Measurements from ENCODE around the gene GREM1.

GREM1 gene

GRCh38 chr15:32733281-32733680 lies 15.5 kb downstream of the GREM1 start:
- TF ChIP-seq CTCF (conservative IDR thresholded peaks at IDR 0.05): no peak

GRCh38 chr15:32735989-32736700 lies 18.3 kb downstream of the GREM1 start:
- TF ChIP-seq CTCF (conservative IDR thresholded peaks at IDR 0.05): no peak
- no peak overlapping the region for H3K27ac ChIP-seq

More at GRCh38 chr15:32733281-32733680, 15.5 kb downstream of the GREM1 start:
- H3K27ac ChIP-seq: no peak overlapping the region; the same call in 1 of the 2 replicates

GRCh38 chr15:32736701-32737061 lies 18.9 kb downstream of the GREM1 start:
- no peak for TF ChIP-seq CTCF (conservative IDR thresholded peaks at IDR 0.05)
- H3K27ac ChIP-seq: no peak overlapping the region

- H3K27ac ChIP-seq: no peak overlapping the region
- TF ChIP-seq CTCF (conservative IDR thresholded peaks at IDR 0.05): no peak
These were observed 19.5 kb downstream of the GREM1 start for GRCh38 chr15:32737304-32737703.

- no peak overlapping the region for H3K27ac ChIP-seq
- TF ChIP-seq CTCF (conservative IDR thresholded peaks at IDR 0.05): no peak
These were observed 20.9 kb downstream of the GREM1 start for GRCh38 chr15:32738666-32739065.

- no peak for TF ChIP-seq CTCF (conservative IDR thresholded peaks at IDR 0.05)
- no peak overlapping the region for H3K27ac ChIP-seq
These were observed 21.8 kb downstream of the GREM1 start for GRCh38 chr15:32739522-32740063.

- TF ChIP-seq CTCF (conservative IDR thresholded peaks at IDR 0.05): no peak
- no peak overlapping the region for H3K27ac ChIP-seq
These were observed 25.8 kb downstream of the GREM1 start for GRCh38 chr15:32743411-32744140.
